HG02610 (cell line): ENCODE data around the gene LPCAT4.

ENCODE experiments used
- ATAC-seq: cut with Tn5 transposase; IDR thresholded peaks from one replicate; pipeline ENCODE4 v1.9.1; 2021; ENCODE audit warnings: mild to moderate bottlenecking, moderate library complexity; ENCODE audit not compliant: unreplicated experiment

LPCAT4 gene

GRCh38 chr15:34339946-34340345, 27.1 kb downstream of the LPCAT4 start:
- no peak for ATAC-seq

- no peak for ATAC-seq
These were observed 28.6 kb downstream of the LPCAT4 start for GRCh38 chr15:34338347-34338746.

- peak; percentile 67 for ATAC-seq
These were observed 29.3 kb downstream of the LPCAT4 start, which contains the start of gene SLC12A6 for GRCh38 chr15:34337557-34338306. TSS of gene SLC12A6 (minus strand) at chr15:34337781. CDS start at chr15:34336680, 1,101 bp downstream.

- no peak for ATAC-seq
These were observed 29.9 kb downstream of the LPCAT4 start for GRCh38 chr15:34336991-34337556.

GRCh38 chr15:34336231-34336990, 30.6 kb downstream of the LPCAT4 start:
- ATAC-seq: no peak

- no peak for ATAC-seq
These were observed 31.6 kb downstream of the LPCAT4 start for GRCh38 chr15:34335176-34336032.

- no peak for ATAC-seq
These were observed 32.3 kb downstream of the LPCAT4 start for GRCh38 chr15:34334672-34335071.

GRCh38 chr15:34332553-34333120, 34.4 kb downstream of the LPCAT4 start:
- ATAC-seq: no peak

GRCh38 chr15:34331809-34332208, 35.2 kb downstream of the LPCAT4 start:
- ATAC-seq: no peak

GRCh38 chr15:34330279-34330678, 36.7 kb downstream of the LPCAT4 start:
- no peak for ATAC-seq

GRCh38 chr15:34329006-34329405, 38.0 kb downstream of the LPCAT4 start:
- ATAC-seq: no peak

GRCh38 chr15:34327906-34328305, 39.1 kb downstream of the LPCAT4 start:
- ATAC-seq: no peak

- ATAC-seq: no peak
These were observed 41.6 kb downstream of the LPCAT4 start for GRCh38 chr15:34325368-34325767.

GRCh38 chr15:34324933-34325332, 42.1 kb downstream of the LPCAT4 start:
- no peak for ATAC-seq

- ATAC-seq: no peak
These were observed 43.8 kb downstream of the LPCAT4 start for GRCh38 chr15:34323217-34323616.

- peak; percentile 58 for ATAC-seq
These were observed 48.5 kb downstream of the LPCAT4 start for GRCh38 chr15:34318277-34319079.

GRCh38 chr15:34314491-34315490, 52.2 kb downstream of the LPCAT4 start:
- no peak for ATAC-seq

- no peak for ATAC-seq
These were observed 55.4 kb downstream of the LPCAT4 start for GRCh38 chr15:34311563-34311962.
